ENCODE measurements around the gene PAX9. TPM values are rescaled to one million over a fixed set of nuclear protein-coding genes. Genes with fewer than 3 reads are reported as not detected.

Gene PAX9
- under 1 TPM; 0.17 to 0.30 (median 0.27) TPM for polyA plus RNA-seq (ENCODE audit: insufficient read length in 3 of 3)
- long read RNA-seq, donor 1 = 0 reads
- long read RNA-seq, donor 2 = 0 reads
- long read RNA-seq, donor 3 = 0 reads
- long read RNA-seq, donor 4 = 0 reads
- long read RNA-seq, donor 5 = 0 reads
- long read RNA-seq, donor 6 = 0 reads
- long read RNA-seq, donor 7 = 0 reads
- long read RNA-seq, donor 8 = 0 reads
- long read RNA-seq, donor 9 = 0 reads
- long read RNA-seq, donor 10 = 0 reads
- long read RNA-seq, donor 11 = 0 reads
- long read RNA-seq, donor 12 = 0 reads
- long read RNA-seq, donor 13 = 0 reads
- long read RNA-seq, donor 14 = 0 reads
- long read RNA-seq, donor 15 = 0 reads
- long read RNA-seq, donor 16 = 0 reads

DNA sequence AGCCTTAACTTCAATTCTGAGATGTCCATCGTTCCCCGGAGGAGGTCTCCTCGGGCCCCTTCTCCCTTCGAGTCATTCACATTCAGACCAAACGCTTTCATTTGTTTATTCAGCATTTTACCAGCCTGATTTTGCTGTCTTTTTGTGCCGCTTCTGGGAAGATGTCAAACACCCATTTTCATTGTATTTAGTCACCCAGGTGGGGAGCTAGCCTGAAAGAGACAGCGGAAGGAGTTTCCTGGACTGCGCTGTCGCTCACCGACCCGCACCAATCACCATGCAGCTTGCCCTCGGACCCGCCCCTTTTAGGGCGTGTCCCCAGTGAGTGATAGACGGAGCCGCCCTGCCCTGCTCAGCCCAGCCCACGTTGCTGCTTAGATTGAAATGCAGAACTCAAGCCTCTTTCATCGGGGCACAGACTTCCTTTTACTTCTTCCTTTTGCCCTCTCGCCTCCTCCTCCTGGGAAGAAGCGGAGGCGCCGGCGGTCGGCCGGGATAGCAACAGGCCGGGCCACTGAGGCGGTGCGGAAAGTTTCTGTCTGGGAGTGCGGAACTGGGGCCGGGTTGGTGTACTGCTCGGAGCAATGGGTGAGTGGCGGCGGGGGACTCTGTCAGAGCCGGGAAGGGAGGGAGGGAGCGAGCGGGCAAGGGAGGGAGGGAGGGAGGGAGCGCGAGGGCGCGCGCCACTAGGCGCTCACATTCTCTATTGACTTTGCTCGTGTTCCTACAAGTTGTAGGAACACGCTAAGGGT lies at the start of gene PAX9:
Gene PAX9, plus strand, starts transcription at position 355 of the 752 bp plus-strand sequence. Its CDS starts 230 bp downstream, at position 585.
- peak; percentile 86 for DNase-seq

- no peak for DNase-seq
Observed at GRCh38 chr14:36617824-36618223, 43.8 kb upstream of the PAX9 start.

DNA sequence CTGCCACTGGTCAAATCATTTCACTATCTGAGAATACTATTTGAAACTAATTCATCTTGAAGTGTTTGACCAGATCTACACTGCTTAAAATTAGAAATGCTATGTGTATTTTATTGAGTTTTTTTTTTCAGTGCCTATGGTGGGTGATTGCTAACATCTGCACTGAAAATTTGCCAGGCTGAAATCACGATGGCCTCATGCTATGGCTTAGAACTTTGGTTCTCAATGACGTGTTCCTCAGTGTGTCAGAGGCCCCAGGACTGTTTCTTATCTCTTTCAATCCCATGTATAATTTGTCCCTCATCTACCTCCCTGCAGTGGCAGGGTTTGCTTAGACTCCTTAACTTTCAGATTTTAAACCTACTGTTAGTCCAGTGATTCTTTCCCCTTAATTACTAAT lies 43.0 kb upstream of the PAX9 start:
- DNase-seq = no peak

DNA sequence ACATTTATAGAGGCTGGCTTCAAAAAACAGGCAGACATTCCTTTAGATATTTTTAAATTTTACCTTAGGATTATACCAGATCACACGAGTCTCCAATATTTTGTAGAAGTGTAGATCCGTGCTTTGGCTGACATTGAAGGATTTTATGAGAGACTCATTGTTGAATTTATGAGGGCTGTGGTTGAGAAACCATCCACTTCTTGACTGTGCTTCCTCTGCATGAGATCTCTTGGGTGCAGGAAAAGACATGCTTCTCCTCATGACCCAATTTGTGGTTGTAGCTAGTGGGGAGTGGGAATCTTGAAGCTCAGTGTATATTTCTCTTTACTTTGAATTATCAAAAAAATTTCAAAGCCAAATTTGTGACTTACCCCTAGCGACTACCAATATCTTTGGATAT lies 42.5 kb upstream of the PAX9 start:
- no peak for DNase-seq

- no peak for DNase-seq
Observed at GRCh38 chr14:36619853-36620252, 41.8 kb upstream of the PAX9 start.

- no peak for DNase-seq
Observed at GRCh38 chr14:36625014-36625413, 36.6 kb upstream of the PAX9 start.

- no peak for DNase-seq
Observed at GRCh38 chr14:36625436-36625835, 36.2 kb upstream of the PAX9 start.

DNA sequence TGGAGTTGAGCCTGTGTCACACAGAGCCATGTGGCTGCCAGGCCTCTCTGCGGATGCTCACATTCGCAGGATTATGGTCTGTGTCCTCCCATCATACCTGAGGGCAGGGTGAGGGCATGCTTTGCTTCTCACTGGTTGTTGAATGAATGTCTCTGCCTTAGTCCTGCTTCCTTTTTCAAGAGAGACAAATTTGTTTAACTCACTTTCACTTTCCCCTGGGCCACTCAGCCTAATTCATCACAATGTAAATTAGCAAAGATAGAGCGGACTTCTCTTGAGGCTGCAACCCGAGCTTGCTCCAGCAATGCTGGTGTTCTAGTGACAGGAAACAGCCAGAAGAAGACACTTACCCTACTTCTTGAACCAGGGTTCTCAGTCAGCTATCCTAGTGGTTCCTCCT lies 35.5 kb upstream of the PAX9 start:
- no peak for DNase-seq

GRCh38 chr14:36627981-36628380 lies 33.7 kb upstream of the PAX9 start:
- no peak for DNase-seq

DNA sequence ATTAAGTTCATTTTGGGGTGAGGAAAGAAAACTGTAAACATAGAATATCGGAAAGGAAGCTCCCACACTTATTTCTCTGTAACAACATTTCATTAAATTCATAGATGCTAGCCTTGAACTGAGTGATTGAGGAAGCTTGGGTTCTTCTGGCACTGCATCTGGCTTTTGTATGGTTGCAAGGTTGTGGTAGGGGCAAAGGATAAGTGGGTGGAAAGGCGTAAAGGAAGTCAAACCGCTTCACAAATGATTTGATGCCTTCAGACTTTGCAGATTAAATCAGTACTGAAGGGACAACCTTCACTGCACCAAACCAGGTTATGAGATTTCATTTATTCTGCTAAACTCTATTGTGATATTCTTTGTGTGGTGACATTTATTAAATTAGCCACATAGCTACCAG lies 28.1 kb upstream of the PAX9 start:
- no peak for DNase-seq

GRCh38 chr14:36646664-36647416 lies 14.8 kb upstream of the PAX9 start:
- no peak for DNase-seq

GRCh38 chr14:36647417-36647823 lies 14.2 kb upstream of the PAX9 start:
- no peak for DNase-seq

DNA sequence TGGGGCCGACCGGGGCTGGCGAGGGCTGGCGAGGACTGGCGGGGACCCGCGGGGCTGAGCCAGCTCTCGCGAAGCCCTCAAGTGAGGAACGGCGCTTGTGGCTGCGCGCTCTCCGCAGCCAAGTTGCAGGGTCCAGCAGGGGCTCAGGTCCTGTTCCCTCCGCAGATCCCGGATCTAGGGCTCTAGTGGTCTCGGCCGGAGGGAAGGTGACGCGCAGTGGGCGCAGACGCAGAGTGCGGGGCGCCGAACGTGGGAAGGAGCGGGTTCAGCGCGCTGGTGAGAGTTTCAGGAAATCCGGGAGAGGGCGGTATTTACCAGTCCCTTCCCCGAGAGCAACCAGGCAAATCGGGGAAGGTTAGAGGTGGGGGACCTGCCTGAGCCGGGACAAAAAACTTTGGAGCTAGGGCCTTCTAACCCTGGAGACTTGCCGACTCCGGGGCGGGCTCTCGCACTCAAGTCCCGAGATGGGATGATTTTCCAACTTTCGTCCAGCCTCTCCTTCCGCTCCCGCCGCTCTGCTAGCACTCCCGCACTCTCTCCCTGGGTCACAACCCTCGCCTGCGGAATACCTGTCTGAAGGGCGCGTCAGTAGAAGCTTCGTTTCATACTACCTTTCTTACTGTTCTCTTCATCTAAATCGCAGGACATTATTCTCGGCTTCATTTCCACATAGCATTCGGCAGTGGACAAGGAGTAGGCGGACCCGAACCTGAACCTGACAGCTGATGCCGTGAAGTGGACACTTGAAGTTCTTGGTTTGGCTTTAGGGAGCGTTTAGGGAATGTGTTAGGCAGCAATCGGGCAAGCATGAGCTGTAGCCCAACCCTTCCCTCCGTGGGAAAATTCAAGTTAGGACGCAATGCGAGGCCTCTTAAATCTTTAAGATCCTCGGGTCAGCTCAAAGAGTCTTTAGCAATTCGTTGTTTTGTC lies 13.6 kb upstream of the PAX9 start:
- no peak for DNase-seq

- no peak for DNase-seq
Observed at GRCh38 chr14:36649872-36650650, 11.6 kb upstream of the PAX9 start.

GRCh38 chr14:36652542-36653201 lies 9.0 kb upstream of the PAX9 start:
- DNase-seq = no peak

GRCh38 chr14:36653413-36653812 lies 8.2 kb upstream of the PAX9 start:
- DNase-seq = no peak

DNA sequence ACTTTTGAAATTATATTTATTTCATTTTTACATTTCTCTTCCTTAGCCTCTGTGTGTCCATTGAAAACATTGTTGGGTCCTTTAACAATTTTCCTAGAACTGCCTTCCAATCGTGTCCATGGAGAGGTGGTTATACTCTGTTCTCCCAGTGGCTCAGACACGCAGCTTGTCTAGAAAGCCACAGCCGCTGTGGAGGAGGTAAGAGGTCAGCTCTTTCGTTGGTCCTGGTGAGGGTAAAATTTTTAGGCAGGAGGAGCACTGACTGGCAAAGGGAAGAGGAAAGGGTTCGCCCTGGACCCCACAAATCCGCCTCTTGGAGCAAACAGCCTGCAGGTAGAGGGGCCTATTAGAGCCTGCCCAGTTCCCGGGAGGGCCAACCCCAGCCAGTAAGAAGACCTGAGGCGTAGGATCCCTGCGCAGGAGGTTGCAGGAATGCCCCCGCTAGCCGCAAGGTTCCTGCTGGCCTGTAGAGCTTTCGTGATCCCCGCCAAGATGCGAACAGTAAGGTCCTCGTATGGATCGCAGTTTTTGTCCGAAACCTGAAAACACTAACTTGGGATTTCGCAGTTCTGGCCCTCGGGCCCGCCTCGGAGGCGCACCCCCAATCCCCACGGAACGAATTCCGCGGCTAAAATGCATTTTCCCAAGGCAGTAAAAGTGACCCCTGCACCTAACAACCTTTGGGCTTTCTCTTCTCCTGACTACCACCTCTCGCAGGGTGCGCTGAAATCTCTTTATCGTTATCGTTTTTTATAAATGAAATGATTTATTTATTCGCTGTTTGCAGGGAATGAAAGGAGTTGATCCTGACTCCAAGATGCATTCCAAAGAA lies 7.5 kb upstream of the PAX9 start:
- DNase-seq = no peak

GRCh38 chr14:36654794-36655381 lies 6.8 kb upstream of the PAX9 start:
- DNase-seq = no peak

- no peak for DNase-seq
Observed at GRCh38 chr14:36655571-36655962, 6.1 kb upstream of the PAX9 start.
